HG02840 (cell line): ENCODE data around the gene UQCC3.
"Not testable (repeated sequence)": the region's sequence is repeated elsewhere in the genome, so short reads cannot be mapped to it uniquely, and the experiment has no call there.

Experiments
- ATAC-seq: cut with Tn5 transposase; IDR thresholded peaks from one replicate; pipeline ENCODE4 v1.9.1; 2021; ENCODE audit warnings: mild to moderate bottlenecking, moderate library complexity, moderate number of reproducible peaks; ENCODE audit not compliant: unreplicated experiment, low FRiP score

The UQCC3 gene, protein sequence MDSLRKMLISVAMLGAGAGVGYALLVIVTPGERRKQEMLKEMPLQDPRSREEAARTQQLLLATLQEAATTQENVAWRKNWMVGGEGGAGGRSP

DNA sequence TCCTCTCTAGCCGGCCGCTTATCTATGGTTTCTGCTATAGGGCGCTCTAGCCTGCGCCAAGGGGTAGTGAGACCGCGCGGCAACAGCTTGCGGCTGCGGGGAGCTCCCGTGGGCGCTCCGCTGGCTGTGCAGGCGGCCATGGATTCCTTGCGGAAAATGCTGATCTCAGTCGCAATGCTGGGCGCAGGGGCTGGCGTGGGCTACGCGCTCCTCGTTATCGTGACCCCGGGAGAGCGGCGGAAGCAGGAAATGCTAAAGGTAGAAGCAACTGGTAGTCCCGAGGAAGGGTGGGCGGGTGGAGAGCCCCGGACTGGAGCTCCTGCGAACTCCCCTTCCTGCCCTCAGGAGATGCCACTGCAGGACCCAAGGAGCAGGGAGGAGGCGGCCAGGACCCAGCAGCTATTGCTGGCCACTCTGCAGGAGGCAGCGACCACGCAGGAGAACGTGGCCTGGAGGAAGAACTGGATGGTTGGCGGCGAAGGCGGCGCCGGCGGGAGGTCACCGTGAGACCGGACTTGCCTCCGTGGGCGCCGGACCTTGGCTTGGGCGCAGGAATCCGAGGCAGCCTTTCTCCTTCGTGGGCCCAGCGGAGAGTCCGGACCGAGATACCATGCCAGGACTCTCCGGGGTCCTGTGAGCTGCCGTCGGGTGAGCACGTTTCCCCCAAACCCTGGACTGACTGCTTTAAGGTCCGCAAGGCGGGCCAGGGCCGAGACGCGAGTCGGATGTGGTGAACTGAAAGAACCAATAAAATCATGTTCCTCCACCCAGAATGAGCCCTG is at the start of gene UQCC3, which contains the start of gene LBHD1:
TSS of gene UQCC3 (plus strand) at position 66 of the 782 bp plus-strand sequence. CDS start at position 139, 73 bp downstream.
TSS of gene LBHD1 (minus strand) at position 660 of the 782 bp plus-strand sequence. CDS start 2,236 bp downstream, outside the sequence.
- peak; percentile 59 for ATAC-seq

DNA sequence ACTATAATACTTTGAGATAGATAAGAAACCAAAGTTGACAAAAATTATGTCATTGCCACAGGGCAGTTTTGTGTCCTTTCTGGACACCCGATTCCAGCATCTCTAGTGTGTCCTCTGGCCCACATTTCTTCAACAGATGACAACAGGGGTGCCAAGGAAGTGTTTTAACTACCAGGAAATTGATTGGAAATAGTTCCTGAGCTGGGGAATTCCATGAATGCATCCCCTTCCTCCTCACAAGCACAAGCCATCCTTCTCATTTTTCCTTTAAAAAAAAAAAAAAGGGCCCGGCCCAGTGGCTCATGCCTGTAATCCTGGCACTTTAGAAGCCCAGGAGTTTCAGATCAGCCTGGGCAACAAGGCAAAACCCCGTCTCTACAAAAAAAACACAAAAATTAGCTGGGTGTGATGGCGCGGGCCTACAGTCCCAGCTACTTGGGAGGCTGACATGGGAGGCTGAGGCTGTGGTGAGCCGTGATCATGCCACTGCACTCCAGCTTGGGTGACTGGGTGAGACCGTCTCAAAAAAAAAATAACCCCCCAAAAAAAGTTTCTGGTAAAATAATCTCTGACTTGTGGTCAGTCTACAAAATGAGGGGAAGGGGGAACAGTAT is 48.9 kb upstream of the UQCC3 start:
- no peak for ATAC-seq

DNA sequence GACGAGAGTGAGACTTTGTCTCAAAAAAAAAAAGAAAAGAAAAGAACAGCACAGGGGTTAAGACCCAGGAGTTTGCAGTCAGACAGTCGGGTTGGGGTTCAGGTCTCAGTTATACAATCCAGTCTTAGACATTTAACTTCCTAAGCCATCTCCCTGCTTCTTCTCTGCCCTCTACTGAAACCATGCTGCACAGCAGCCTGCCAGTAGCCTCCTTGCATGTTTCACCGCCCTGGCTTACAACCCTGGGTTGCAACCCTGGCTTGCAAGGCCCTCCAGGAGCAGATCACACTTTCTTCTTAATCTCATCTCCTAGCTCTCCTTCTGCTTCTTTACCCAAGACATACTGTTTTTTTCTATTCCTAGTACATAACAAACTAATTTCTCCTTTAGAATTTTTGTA is 43.8 kb upstream of the UQCC3 start:
- no peak for ATAC-seq

DNA sequence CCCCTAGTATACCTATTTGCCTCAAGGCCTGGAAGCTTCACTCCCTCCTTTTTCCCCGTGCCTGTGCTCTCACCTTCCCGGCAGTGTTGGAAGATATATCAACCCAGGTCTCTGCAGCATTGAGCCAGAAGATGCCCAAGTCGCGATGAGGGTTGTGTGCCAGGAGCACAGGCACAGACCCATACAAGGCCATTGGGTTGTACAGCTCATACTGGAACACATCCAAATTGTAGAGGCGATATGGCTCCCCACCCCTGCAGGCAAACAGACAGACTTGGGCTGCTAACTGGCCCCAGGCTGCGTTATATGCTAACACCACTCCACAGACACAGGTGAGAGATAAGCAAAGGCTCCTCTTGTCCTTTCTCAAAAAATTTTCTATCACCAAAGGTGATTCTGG is 39.0 kb upstream of the UQCC3 start:
- no peak for ATAC-seq

DNA sequence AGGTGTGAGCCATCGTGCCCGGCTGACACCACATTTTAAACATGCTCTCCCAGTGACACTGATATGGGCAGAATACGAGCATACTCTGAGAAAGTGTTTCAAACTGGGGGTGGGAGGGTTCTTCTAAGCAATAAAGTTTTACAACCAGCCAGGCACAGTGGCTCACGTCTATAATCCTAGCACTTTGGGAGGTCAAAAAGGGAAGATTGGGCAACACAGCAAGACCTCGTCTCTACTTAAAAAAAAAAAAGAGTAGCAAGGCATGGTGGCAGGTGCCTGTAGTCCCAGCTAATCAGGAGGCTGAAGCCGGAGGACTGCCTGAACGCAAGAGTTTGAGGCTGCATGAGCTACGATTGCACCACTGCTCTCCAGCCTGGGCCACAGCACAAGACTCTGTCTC is 27.3 kb upstream of the UQCC3 start:
- no peak for ATAC-seq

DNA sequence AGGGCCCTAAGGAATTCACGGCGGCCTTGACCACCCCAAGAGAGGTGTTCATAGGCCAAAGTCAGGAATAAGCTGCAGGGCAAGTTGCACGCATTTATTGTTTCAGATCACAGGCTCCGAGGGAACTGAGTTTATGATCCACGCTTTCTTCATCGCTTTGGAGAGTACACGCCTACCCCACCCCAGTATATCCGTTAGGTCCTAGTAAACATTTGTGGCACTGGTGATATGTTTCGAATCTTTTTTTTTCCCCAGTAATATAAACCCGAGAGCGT is 25.9 kb upstream of the UQCC3 start:
- ATAC-seq, result no peak

DNA sequence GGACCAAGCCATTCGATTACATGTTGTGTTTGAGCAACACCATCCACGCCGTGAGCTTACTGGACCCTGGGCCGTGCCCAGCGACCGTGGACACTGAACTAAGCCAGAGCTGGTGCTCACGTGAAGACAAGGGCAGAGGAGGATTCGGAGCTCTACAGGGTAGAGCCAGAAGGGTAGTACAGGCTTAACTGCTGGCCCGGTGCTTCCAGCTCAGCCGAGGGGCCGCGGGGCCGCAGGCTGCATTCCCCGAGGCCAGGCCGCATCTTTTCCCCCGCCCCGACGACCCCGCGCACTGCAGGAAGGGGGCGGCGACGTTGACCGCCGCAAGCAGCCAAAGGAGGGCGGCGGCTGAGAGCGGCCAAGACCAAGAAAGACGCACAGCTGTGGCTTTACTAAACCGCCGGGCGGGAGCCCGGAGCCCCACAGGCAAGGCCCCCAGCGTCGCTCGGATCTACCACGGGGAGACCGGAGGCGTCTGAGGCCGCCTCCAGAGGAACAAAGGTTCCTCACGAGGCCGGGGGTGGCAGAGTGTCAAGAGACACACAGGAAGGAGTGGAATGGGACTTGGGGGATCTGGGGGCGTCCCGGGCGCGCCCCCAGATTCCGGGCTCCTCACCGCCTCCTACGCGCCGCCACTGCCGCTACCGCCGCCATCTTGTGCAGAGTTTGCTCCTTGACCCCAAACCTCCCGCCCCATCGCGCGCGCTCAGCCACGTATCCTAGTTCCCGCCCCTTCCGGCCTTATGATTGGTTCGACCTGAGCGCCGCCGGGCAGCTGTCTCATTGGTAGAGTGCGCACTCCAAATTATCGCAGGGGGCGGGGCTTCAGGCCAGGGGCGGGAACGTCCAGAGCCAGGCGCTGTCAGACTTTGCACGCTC is 25.3 kb upstream of the UQCC3 start, which contains the start of gene GANAB:
TSS of gene GANAB (minus strand) at position 668 of the 879 bp plus-strand sequence. CDS start at position 654, 14 bp downstream.
- ATAC-seq, result peak; percentile 87

DNA sequence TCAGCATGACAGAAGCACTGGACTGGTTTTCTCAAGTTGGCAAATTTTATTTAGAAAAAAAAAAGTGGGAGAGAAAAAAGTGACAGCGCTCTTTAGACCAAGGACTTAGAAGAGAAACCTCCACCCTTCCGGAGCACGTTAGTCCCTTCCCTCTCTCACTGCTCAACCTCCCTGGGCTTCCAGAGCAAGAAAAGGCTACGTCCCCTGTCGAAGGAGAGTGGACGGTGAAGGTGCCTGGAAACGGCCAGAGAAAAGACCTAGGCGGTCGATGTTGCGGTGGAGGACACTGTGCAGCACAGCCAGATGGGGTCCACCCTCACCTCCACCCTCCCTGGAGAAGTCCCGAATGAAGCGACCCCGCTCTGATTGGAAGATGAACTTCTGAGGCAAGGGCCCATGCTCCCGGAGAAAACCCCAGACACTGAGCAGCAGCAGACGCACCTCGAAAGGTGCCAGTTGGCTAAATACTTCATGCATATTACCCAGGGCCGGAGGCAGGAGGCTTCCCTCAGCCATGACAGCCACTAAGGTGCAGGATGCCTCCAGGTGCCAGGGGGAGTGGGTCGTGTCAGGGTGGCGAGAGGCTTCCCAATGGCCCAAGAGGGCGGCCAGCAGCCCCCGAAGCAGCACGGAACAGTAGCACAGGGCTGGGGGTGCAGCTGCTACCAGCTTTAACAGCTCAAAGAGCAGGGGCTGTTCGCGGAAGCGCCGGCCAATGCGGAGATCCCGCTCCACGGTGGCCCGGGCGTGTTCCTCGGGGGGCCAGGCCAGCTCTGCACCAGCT is 24.5 kb upstream of the UQCC3 start:
- ATAC-seq, result no peak

DNA sequence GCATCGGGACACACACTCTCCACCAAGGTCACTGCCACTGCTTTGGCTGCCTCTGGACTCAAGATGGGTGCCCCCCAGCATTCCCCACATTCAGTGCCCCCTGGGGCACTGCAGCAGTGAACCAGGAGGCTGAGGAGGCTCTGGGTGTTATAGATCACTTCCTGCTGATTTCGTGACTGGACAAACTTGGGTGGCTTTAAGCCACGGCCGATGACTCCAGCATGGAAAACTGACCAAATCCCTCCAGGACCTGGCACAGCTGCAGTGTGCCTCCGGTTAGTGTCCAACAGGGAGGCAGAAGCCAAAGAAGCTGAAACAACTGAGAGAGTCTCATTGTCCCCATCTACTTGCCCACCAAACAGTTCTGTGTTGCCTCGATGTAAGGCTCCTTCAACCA is 23.9 kb upstream of the UQCC3 start:
- ATAC-seq, result no peak

DNA sequence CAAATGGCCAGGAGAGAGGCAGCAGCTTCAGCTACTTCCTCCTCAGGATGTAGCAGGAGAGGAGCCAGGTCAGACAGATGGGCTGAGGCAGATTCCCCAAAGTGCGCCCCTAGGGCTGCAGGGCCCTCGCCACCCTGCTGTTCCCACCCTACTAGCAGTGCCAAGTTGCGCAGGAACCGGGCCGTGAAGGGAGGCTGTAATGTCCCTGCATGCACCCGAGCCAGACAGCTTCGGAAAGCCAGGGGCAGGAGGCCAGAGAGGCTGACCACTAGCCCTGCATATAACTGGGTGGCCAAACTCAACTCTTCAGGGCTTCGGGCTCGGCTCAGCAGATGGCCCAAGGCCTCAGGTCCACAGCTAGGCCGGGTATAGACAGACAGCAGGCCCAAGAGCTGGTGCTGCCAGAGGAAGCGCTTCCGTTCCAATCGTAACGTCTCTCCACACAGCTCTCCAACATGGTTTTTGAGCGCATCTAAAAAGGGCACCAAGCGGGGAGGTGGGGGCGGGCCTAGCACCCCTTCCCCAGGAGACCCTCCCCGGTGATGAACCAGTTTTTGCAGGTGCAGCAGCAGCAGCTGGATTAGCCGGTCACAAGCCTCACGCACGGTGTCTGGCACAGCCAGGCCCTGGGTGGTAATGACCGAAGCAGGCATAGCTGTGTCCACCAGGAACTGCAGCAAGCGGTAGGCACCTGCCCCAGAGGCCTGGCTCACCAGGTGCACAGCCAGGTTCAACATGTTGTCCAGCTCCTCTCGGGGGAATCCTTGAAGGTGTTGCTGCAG is 23.1 kb upstream of the UQCC3 start:
- ATAC-seq, result no peak

DNA sequence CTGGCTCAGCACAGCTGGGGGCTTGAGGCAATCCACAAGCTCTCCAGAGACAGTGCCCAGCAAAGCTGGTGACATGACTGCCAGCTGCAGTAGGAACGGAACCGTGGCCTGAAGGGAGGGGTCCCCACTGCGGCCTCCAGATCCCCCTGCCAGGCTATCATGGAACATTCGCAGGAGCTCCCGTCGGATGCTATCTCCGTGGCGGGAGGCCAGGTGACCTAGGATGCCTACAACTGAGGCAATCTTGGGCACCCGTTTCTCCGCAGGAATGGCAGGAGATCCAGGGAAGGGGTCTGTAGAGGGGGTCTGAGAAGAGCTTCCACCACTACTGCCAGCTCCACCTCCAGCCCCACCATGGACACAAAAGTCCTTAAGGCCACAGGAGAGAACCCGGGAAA is 22.5 kb upstream of the UQCC3 start:
- ATAC-seq, result no peak

DNA sequence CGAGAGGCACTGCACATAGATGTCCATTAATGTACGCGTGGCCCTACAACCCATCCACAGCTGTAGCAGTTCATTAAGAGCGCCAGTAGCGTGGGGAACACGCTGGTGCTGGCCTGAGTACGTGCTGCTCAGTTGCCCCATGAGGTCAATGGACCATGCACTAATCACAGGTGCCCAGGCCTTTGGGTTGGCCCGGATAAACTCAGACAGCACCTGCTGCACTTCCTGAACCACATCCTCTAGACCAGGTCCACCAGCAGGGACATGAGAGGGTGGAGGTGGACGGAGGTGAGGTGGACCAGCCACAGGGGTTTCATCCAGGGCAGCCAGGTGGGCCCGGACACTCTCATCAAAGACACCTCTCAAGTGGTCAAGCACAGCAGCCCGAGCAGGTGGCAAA is 22.0 kb upstream of the UQCC3 start:
- ATAC-seq, result no peak

DNA sequence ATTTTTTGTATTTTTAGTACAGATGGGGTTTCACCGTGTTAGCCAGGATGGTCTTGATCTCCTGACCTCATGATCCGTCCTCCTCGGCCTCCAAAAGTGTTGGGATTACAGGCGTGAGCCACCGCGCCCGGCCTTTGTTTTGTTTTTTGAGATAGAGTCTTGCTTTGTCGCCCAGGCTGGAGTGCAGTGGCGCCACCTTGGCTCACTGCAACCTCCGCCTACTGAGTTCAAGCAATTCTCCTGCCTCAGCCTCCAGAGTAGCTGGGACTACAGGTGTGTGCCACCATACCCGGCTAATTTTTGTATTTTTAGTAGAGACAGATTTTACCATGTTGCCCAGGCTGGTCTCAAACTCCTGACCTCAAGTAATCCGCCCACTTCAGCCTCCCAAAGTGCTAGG is 21.2 kb upstream of the UQCC3 start:
- not testable (repeated sequence) for ATAC-seq

DNA sequence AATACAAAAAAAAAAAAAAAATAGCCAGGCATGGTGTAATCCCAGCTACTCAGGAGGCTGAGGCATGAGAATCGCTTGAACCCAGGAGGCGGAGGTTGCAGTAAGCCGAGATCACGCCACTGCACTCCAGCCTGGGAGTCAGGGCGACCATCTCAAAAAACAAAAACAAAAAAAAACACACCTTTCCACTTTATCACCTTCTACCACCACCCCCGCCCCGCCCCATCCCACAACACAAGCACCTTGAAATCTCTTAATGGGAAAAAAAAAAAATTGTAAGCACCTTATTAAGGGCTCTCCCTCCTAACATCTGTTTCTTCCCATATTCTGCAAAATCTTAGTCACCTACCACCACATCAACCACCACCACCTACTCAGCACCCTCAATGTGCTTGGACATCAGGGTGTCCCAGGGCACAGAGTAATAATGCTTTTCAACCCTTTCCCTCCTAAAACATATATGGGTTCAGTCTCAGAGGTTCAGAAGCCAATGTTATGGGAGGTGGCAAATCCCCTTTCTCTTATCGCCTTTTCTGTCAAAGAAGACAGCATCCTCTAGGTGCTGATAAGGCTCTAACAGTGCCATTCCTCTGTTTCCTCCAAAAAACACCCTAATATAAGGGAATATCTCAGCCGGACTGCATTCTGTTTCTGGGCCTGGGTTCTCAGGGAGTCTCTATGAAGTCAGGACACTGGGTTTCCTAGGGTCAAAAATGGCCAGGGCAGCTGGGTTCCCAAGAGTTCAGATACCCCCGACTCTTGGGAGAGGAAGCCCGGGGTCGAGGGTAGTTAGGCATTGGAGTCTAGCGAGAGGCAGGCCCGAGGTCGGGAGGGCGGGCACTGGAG is 19.1 kb upstream of the UQCC3 start:
- ATAC-seq, result peak; percentile 16

DNA sequence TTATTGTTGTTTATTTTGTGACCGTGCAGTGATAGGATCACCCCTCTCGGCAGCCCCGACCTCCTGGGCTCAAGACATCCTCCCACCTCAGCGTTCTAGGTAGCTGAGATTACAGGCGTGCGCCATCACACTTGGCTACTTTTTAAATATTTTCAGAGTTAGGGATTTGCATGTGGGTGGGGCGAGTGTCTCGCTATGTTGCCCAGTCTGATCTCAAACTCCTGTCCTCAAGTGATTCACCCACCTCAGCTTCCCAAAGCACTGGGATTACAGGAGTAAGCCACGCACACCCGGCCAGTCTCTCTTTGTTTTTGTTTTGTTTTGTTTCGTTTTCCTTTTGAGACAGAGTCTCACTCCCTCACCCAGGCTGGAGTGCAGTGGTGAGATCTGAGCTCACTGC is 17.2 kb upstream of the UQCC3 start:
- no peak for ATAC-seq

DNA sequence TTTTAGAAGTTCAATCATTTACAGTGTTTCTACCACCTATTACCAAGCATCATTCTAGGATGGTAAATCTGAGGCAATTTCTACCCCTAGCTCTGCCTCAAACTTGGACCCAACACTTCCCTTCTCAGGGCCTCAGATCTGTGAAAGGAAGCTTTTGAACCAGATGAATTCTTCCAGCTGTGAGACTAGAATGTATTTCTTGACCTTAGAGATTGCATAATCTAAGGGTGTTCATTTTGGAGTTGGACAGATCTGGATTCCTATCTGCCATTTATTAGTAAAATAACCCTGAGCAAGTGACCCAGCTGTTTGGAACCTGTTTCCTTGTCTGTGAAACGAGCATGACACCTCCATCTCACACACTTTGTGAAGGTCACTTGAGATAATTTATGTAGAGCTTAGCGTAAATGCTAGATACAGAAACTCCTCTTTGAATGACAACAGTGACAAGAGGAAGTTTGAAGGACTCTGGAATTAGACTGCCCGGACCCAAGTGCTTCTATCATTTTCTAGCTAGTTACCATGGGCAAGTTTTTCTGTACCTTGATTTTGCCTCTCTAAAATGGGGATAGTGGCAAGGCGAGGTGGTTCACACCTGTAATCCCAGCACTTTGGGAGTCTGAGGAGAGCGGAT is 14.6 kb upstream of the UQCC3 start:
- no peak for ATAC-seq

DNA sequence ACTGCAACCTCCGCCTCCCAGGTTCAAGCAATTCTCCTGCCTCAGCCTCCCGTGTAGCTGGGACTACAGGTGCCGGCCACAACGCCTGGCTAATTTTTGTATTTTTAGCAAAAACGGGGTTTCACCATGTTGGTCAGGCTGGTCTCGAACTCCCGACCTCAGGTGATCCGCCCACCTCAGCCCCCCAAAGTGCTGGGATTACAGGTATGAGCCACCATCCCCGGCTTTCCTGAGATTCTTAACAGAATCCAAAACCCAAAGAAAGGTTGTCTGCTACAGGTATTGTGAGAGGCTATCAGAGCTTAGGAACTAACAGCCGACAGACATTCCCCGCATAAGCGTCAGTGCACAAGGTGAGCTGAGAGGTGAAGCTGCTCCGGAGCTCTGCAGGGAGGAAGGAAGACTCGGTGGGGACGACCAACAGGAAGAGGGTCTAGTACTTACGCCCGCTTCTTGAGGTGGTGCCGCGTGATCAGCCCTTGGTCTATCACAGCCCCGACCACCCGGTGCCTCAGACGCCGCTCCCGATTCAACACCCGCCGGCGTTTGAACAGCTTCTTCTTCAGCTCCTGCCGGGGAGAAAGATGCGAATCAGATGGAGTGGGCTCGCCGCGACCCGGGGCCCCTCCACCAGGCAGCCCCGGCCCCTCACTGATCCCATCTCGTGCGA is 6.9 kb upstream of the UQCC3 start:
- ATAC-seq, result no peak
